LHCN-M2 (cell line): ENCODE results near the gene ADAMTSL2. TPM values are rescaled to one million over a fixed set of nuclear protein-coding genes. Genes with fewer than 3 reads are reported as not detected.

ENCODE experiments used
- DNase-seq: peaks from one replicate; pipeline ENCODE4 v3.0.0-alpha.2; 2012; ENCODE audit warnings: low read depth
- total RNA-seq: library from RNA; depleted of rRNA; stranded (reverse); fragments of >200 nt; gene quantifications from 2 replicates; pipeline ENCODE4 v1.2.3, GENCODE V29; 2014

ADAMTSL2 gene
- total RNA-seq, 1 experiment from 2014 or later: not detected

GRCh38 chr9:133604214-133604613, 69.7 kb downstream of the ADAMTSL2 start:
- DNase-seq: peak; percentile 4

DNA sequence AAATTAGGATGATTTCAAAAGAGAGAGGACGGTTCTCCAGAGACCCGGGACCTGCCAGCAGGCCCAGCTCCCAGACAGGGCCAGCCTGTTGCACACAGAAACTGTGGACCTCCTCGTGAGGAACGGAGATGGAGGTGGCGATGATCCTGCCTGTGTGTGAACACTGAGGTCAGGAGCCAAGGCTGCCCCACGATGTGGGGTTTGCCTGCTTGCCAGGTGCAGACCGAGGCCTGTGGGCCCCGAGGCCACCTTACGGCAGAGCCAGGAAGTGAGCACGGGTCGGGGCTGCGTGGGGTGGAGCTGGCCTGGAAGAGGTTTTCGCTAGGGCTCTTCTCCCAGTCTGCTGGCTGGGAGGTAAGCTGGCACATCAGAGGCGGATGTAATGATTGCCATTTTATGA, 70.4 kb downstream of the ADAMTSL2 start:
- DNase-seq: no peak

GRCh38 chr9:133605446-133605845, 70.9 kb downstream of the ADAMTSL2 start:
- no peak for DNase-seq

DNA sequence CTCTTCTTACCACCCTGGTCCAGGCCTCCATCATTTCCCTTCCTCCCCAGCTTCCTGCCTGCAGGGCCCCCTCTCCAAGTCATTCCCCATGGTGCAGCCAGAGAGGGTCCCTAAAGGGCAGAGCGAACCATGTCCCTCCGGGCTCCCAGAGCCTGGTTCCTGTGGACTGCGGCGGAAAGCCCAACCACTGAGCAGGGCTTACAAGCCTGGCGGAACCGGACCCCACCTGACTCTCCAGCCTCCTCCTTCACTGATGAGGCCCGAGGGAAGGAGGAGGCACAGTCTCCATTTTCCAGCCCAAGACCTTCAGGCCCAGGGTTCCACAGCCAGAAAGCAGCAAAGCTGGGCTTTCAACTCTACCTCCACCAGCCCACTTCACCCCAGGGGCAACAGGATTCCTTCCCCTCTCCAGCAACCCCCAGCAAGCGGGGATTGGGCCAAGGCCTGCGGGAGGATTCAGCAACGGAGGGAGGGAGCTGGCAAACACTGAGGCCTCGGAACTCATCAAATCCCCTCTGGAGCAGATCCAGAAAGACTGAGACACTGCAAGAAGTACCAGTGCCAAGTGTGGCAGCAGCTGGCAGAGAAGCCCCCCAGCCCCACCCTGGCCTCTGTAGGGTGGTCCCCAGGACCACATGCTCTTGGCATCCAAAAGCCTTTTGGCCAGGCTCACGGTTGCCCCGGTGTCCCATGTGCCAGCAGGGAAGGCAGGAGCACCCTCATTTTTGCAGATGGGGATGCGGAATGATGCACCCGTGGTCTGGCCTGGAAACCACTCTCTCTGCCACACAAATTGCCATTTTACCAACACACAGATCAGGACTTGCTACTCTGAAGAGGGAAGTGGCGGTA, 71.6 kb downstream of the ADAMTSL2 start:
- DNase-seq: no peak

DNA sequence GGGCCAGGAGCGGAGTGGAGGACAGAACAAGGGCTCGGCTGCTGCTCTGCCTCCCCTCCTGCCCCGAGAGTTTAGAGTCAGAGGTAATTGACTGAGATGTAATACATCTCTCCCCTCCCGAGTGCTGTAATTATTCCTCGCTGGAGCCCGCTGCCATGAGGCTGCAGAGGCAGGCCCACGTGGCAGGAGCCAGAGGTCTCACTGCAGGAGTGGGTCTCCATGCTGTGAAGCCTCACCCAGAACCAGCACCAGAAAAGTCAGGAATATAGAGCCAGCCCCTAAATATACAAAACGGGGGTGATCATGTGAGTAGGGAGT, 72.2 kb downstream of the ADAMTSL2 start:
- DNase-seq: no peak

GRCh38 chr9:133607381-133607780, 72.9 kb downstream of the ADAMTSL2 start:
- no peak for DNase-seq

DNA sequence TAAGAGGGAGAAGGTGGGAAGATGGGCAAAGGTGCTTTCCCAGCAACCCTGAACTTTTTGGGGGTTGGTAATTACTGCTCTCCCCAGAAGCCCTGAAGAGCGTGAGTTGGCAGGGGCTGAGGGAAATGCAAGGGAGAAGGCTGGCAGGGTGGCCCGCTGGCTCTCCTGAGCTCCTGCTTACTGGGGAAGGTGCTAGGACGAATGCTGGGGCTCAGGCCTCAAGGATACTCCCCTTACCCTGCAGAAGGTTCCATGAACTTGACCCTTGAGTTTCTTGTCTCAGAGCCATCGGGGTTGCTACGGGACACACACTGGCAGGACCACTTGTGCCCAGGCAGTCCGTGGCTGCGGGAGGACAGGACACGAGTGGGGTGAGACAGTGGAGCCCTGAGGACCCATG, 73.5 kb downstream of the ADAMTSL2 start:
- DNase-seq: no peak

- no peak for DNase-seq
These were observed 73.9 kb downstream of the ADAMTSL2 start for GRCh38 chr9:133608382-133608781.

DNA sequence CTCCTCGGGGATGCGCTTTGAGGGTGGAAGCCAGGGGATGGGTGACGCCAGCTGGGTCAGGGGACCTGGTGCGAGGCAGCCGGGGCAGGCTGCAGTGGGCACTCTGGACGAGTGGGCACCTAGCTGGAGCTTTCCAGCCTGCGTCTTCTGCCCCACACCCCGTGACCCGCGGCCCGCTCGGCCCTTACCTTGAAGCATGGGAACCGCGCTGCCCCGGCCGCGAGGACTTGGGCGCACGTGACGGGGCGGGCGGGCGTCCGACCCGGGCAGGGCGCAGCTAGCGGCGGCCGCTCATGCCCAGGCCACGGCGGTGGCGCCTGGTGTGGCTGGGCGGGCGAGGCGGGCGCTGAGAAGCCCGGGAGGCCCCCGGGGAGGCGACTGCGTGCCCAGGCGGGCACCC, 74.4 kb downstream of the ADAMTSL2 start:
- DNase-seq: no peak

DNA sequence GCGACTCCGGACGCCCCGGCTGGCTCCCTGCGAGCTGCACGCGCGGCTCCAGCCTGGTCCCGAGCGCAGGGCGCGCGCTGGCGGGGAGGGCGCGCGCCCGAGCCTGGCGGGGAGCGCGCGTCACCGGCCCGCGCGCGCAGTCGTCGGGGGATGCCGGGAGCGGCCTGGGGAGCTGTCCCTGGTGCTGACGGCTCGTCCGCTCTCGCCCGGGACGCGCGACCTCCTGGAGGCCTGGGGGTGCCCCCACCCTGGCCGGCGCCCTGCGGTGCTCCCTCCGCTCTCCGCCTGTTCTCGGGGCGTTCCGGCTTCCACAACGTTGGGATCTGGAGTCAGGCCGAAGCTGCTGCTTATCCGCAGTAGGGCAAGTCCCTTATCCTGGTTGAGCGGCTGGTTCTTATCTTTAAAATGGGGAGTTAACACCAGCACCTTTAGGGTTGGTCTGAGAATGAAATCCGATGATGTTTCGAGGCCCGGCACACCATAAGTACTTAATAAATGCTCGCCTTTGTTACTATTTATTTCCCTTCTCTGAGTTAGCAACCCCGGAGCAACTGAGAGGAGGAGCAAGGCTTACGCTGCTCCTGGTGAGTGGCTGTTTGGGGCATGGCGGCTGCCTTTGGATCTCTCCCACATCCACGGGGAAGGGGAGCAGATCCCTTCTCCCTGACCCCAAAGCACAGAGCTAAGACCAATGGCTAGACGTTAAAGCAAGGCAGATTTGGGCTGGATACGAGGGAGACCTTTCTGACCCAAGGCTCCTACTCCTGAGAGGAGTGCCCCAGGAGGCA, 75.0 kb downstream of the ADAMTSL2 start, which contains the start of gene FAM163B:
TSS of gene FAM163B (minus strand) at position 79 of the 788 bp plus-strand sequence. CDS start 29,166 bp downstream, outside the sequence.
- peak; percentile 4 for DNase-seq

DNA sequence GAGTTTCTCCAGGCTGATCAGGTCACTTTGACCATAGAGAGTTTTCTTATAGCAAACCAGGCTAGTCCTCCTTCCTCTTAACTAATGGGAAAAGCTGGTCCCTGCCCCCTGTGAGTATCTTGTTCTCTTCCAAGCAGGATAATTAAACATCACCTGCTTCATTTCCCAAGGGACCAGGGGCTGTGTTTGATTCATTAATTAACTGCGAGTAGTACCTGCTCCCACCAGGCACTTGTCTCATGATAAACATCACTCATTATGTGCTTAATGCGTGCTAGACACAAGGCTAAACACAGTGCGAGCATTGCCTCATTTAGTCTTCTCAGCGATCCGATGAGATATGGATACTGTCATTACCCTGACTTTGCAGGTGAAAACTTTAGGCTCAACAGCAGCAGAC, 76.3 kb downstream of the ADAMTSL2 start:
- no peak for DNase-seq

GRCh38 chr9:133612051-133612450, 77.5 kb downstream of the ADAMTSL2 start:
- no peak for DNase-seq

DNA sequence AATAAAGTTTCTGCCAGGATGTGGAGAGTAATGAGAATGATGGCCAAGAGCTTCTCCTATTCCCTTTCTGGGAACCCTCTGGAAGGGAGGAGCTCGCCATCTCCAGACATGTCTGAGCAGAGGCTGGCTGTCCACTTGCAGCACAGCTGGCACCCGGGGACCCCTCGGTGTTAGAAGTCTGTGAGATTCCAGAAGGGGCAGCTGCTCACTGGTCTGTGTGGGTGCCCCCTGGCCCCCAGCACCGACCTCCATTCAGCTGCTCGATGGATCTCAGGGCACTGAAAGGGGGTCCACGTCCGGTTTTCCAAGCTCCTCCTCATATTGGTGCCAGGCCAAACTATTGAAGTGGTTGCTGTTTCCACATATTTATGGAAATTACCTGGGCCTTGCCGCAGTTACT, 78.3 kb downstream of the ADAMTSL2 start:
- DNase-seq: no peak

DNA sequence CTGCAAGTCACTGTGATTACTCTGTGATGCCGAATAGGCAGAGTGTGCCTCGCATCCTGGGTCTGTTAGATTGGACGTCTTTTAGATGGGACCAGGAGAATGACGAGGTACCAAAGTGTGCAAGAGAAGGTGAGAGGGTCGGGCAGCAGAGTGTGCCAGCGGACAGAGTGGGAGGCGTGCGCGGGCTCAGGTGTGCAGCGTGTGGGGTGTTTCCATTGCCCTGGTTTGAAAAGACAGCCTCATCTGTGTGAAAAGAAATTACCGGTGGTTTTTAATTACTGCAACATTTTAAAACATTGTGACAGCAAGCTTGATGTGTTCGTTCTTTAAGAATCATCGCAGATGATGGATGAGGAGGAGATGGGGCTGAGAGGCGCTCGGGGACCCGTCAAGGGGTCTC, 78.9 kb downstream of the ADAMTSL2 start:
- DNase-seq: no peak

- no peak for DNase-seq
These were observed 79.6 kb downstream of the ADAMTSL2 start for GRCh38 chr9:133614056-133614455.

DNA sequence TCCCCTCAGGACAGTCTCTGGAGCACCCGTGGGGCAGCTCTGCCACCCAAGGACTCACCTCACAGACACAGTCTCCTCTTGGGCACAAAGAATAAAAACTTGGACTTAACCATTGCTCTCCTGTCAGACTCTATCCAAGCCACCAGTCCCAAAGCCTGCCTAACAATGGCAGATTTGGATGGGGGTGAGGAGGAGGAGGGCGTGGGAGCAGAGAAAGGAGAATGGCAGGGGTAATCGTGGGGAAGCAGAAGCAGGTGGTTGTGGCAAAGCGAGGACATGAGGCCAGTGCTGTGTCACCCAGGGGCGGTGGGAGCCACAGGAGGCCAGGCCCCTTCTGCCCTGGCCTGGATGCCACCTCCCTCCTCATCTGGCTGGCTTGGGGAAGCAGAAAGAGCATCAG, 80.2 kb downstream of the ADAMTSL2 start:
- no peak for DNase-seq

GRCh38 chr9:133615186-133615585, 80.7 kb downstream of the ADAMTSL2 start:
- no peak for DNase-seq

- DNase-seq: no peak
These were observed 81.2 kb downstream of the ADAMTSL2 start for GRCh38 chr9:133615606-133616188.

- DNase-seq: no peak
These were observed 82.3 kb downstream of the ADAMTSL2 start for GRCh38 chr9:133616643-133617405.

GRCh38 chr9:133618726-133619125, 84.2 kb downstream of the ADAMTSL2 start:
- DNase-seq: no peak

DNA sequence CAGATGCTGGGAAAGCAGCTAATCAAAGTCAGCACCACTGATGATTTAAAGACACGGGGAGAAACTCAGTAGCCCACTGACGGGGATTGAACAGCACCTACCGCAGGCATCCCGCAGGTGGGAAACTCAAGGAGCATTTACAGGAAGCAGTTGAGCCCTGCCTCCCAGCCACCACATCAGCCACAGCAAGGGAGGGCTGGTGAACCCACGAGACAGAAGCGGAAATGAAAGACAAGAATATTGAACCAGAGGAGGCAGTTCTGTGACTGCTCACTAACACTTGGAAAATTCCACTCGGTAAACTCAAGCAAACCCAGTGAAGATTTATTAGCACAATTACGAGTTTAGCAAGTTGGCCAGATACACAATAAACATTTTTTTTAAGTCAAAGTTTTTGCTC, 85.3 kb downstream of the ADAMTSL2 start:
- no peak for DNase-seq
